Testis (tissue), 2 donors: ENCODE measurements around the gene RET.

Experiments used
- POLR2A ChIP-seq: fragments of 450-650 bp; IDR thresholded peaks from one replicate; pipeline ENCODE4 v1.6.1; 2017; ENCODE audit warnings: antibody characterized with exemption, mild to moderate bottlenecking, moderate library complexity
- TF ChIP-seq, protein P1 (sequence below), 3 experiments: fragments of 450-650 bp in 2 of 3; fragments of 200-600 bp in 1 of 3; sonication (generic) in 1 of 3; IDR thresholded peaks; one replicate each; pipeline ENCODE4 v1.5.1; 2016 to 2019; ENCODE audit warnings: antibody characterized with exemption in 3 of 3, mild to moderate bottlenecking in 2 of 3, moderate library complexity in 1 of 3

DNA sequence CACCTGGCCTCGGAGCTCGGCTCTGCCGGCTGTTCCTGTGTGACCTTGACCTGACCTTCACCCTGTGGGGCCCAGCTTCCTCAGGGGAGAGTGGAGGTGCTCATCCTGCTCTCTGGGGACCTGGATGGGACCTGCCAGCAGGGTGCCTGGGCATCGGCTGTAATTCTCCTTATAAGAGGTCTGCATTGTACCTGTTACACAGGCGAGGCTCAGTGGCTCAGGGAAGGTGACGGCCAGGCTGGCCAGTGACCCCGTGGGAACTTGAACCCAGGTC is 29.0 kb downstream of the RET start:
- TF ChIP-seq, protein P1, sequence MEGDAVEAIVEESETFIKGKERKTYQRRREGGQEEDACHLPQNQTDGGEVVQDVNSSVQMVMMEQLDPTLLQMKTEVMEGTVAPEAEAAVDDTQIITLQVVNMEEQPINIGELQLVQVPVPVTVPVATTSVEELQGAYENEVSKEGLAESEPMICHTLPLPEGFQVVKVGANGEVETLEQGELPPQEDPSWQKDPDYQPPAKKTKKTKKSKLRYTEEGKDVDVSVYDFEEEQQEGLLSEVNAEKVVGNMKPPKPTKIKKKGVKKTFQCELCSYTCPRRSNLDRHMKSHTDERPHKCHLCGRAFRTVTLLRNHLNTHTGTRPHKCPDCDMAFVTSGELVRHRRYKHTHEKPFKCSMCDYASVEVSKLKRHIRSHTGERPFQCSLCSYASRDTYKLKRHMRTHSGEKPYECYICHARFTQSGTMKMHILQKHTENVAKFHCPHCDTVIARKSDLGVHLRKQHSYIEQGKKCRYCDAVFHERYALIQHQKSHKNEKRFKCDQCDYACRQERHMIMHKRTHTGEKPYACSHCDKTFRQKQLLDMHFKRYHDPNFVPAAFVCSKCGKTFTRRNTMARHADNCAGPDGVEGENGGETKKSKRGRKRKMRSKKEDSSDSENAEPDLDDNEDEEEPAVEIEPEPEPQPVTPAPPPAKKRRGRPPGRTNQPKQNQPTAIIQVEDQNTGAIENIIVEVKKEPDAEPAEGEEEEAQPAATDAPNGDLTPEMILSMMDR (IDR thresholded peaks at IDR 0.05), result no peak
- no peak for TF ChIP-seq POLR2A
